ENCODE data around the gene TRPM3.
A peak's percentile ranks its signal among the peaks of the same experiment; 100 is the strongest.

The TRPM3 gene

GRCh38 chr9:70569791-70570190 lies 551.6 kb downstream of the TRPM3 start:
- no peak for DNase-seq

GRCh38 chr9:70569070-70569772 lies 552.2 kb downstream of the TRPM3 start:
- no peak for DNase-seq

GRCh38 chr9:70567511-70567910 lies 553.9 kb downstream of the TRPM3 start:
- DNase-seq = no peak

- no peak for DNase-seq
Measured at GRCh38 chr9:70566751-70567150, 554.7 kb downstream of the TRPM3 start.

- no peak for DNase-seq
Measured at GRCh38 chr9:70566066-70566465, 555.4 kb downstream of the TRPM3 start.

GRCh38 chr9:70564468-70565335 lies 556.7 kb downstream of the TRPM3 start:
- no peak for DNase-seq

- peak; percentile 54 for DNase-seq
Measured at GRCh38 chr9:70563431-70564204, 557.8 kb downstream of the TRPM3 start.

GRCh38 chr9:70563010-70563409 lies 558.4 kb downstream of the TRPM3 start:
- DNase-seq = no peak

GRCh38 chr9:70561786-70562395 lies 559.5 kb downstream of the TRPM3 start:
- no peak for DNase-seq

GRCh38 chr9:70561111-70561510 lies 560.3 kb downstream of the TRPM3 start:
- DNase-seq = no peak

GRCh38 chr9:70559102-70559501 lies 562.3 kb downstream of the TRPM3 start:
- no peak for DNase-seq

- no peak for DNase-seq
Measured at GRCh38 chr9:70557661-70558369, 563.6 kb downstream of the TRPM3 start.

GRCh38 chr9:70556771-70557170 lies 564.6 kb downstream of the TRPM3 start:
- no peak for DNase-seq

GRCh38 chr9:70554881-70555280 lies 566.5 kb downstream of the TRPM3 start:
- no peak for DNase-seq

- DNase-seq = no peak
Measured at GRCh38 chr9:70553707-70554673, 567.4 kb downstream of the TRPM3 start.

- DNase-seq = no peak
Measured at GRCh38 chr9:70552561-70552960, 568.9 kb downstream of the TRPM3 start.

GRCh38 chr9:70551801-70552200 lies 569.6 kb downstream of the TRPM3 start:
- DNase-seq = no peak

GRCh38 chr9:70551396-70551795 lies 570.0 kb downstream of the TRPM3 start:
- DNase-seq = no peak

GRCh38 chr9:70549926-70550325 lies 571.5 kb downstream of the TRPM3 start:
- DNase-seq = no peak

- DNase-seq = no peak
Measured at GRCh38 chr9:70542311-70542931, 579.0 kb downstream of the TRPM3 start.

- DNase-seq = no peak
Measured at GRCh38 chr9:70540016-70540415, 581.4 kb downstream of the TRPM3 start.
